Measurements from ENCODE around the gene FRS2. TPM values are rescaled to one million over a fixed set of nuclear protein-coding genes. Genes with fewer than 3 reads are reported as not detected.

The FRS2 gene
- total RNA-seq, 4 donors from 2014 or later, result 16.7 to 48.6 (median 25.3) TPM

DNA sequence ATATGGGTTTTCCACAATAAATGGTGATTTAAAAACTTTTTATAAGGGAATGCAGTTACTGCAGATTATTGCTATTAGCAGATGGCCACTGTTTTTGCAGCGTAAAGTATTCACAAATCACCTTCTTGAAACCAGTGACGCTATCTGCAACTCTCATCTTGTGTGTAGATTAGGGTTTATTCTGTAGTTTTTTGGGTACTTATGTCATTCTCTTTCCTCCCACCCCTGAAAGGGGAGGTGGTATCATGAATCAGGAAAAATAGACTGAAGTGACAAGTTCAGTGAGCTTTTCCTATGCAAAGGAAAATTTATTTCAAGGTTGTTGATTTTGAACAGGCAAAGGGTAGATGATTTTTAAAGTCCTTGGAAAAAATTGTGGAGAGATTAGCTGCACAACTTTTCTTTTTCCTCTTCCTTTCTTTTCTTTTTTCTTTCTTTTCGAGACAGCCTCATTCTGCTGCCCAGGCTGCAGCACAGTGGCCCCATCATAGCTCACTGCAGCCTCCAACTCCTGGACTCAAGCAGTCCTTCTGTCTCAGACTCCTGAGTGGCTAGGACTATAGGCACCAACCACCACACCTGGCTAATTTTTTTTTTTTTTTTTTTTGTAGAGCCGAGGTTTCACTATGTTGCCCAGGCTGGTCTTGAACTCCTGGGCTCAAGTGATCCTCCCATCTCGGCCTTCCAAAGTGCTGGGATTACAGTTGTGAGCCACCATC lies 1.6 kb downstream of the FRS2 start:
- TF ChIP-seq EP300 (IDR thresholded peaks at IDR 0.05; ENCODE audit: low read depth) (no peak), POLR2A (IDR thresholded peaks at IDR 0.05) (no peak), POLR2AphosphoS5 (IDR thresholded peaks at IDR 0.05) (no peak)
- TF ChIP-seq, protein P1, sequence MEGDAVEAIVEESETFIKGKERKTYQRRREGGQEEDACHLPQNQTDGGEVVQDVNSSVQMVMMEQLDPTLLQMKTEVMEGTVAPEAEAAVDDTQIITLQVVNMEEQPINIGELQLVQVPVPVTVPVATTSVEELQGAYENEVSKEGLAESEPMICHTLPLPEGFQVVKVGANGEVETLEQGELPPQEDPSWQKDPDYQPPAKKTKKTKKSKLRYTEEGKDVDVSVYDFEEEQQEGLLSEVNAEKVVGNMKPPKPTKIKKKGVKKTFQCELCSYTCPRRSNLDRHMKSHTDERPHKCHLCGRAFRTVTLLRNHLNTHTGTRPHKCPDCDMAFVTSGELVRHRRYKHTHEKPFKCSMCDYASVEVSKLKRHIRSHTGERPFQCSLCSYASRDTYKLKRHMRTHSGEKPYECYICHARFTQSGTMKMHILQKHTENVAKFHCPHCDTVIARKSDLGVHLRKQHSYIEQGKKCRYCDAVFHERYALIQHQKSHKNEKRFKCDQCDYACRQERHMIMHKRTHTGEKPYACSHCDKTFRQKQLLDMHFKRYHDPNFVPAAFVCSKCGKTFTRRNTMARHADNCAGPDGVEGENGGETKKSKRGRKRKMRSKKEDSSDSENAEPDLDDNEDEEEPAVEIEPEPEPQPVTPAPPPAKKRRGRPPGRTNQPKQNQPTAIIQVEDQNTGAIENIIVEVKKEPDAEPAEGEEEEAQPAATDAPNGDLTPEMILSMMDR (IDR thresholded peaks at IDR 0.05), result no peak
- Histone ChIP-seq H3K27ac (no peak overlapping the region), H3K36me3 (no peaks in the 10 kb centered on the region), H3K27me3 (no peaks in the 10 kb centered on the region), H3K4me1 (peaks cover 16 to 51% (median 31%) of the 10 kb centered on the region in 4 donors), H3K9me3 (no peaks in the 10 kb centered on the region), H3K4me3 (peak overlapping the region in 1 of 4 donors; percentile 99)
- DNase-seq, result no peak
- in situ Hi-C loops (cut with MboI; ENCODE audit: low pct_ligation_motif_present in 1 of 4, low pct_unique_long_range_greater_than_20kb in 1 of 4, low sequenced_read_pairs in 3 of 4) (no loop called here), intact Hi-C loops (cut with DNase I; ENCODE audit: low total_unique reads) (no loop called here)
- 62 to 73% methylated on average over 4 to 5 of the region's 5 CpGs for WGBS, 2 donors (ENCODE audit: low coverage in 1 of 2)

DNA sequence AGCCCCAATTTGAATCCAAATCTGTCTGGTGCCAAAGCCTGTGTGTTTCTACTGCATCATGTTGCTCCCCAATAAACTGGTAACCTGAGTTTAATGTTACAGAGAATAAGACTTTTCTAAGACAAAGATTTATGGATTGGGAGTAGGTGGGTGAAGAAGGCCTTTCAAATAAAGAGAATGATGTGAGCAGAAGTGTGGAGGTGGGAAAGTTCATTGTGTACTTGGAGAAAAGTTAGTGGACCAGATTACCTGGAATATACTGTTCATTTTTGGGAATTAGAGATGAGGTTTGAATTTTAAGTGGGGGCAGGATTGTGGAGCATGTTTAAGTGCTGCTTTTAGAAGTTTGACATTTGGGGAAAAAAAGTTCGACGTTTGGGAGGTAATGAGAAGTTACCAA lies 3.1 kb downstream of the FRS2 start:
- Histone ChIP-seq H3K27me3 (no peaks in the 10 kb centered on the region), H3K9me3 (no peaks in the 10 kb centered on the region), H3K4me1 (peaks cover 16 to 51% (median 31%) of the 10 kb centered on the region in 4 donors), H3K4me3 (no peak overlapping the region), H3K36me3 (no peaks in the 10 kb centered on the region), H3K27ac (no peak overlapping the region)
- intact Hi-C loops (cut with DNase I; ENCODE audit: low total_unique reads) (no loop called here), in situ Hi-C loops (cut with MboI; ENCODE audit: low pct_ligation_motif_present in 1 of 4, low pct_unique_long_range_greater_than_20kb in 1 of 4, low sequenced_read_pairs in 3 of 4) (no loop called here)
- TF ChIP-seq POLR2AphosphoS5 (IDR thresholded peaks at IDR 0.05), result no peak
- no peak for TF ChIP-seq EP300 (IDR thresholded peaks at IDR 0.05; ENCODE audit: low read depth)
- TF ChIP-seq, protein P1 (IDR thresholded peaks at IDR 0.05), result no peak
- no peak for TF ChIP-seq POLR2A (IDR thresholded peaks at IDR 0.05)
- 63 to 81% methylated on average over 2 of the region's 2 CpGs for WGBS, 2 donors (ENCODE audit: low coverage in 1 of 2)
- DNase-seq, result no peak

DNA sequence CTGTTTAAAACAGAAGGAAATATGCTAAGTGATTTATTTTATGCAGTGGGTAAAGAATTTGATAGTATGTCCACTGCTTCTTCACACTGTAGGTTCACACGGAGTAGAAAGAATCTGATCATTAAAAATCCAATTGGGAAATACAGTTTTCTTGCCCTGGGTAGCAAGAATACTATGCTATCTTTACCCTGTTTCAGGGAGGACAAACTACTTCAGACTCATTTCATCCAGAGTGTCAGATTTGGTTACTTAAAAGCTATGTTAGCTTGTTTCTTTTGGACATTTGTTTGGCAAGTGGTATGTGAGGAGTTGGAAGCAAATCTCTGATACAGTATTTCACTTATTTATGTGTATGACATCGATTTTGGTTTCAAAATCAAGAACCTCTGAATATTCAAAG lies 4.3 kb downstream of the FRS2 start:
- in situ Hi-C loops (cut with MboI; ENCODE audit: low pct_ligation_motif_present in 1 of 4, low pct_unique_long_range_greater_than_20kb in 1 of 4, low sequenced_read_pairs in 3 of 4), result no loop called here
- Histone ChIP-seq H3K4me3 (no peak overlapping the region), H3K4me1 (peaks cover 16 to 51% (median 34%) of the 10 kb centered on the region in 4 donors), H3K36me3 (no peaks in the 10 kb centered on the region), H3K27ac (peak overlapping the region in 3 of 4 donors; percentile 45 to 58 (median 58)), H3K27me3 (no peaks in the 10 kb centered on the region), H3K9me3 (no peaks in the 10 kb centered on the region)
- intact Hi-C loops (cut with DNase I; ENCODE audit: low total_unique reads), result no loop called here
- 42 to 53% methylated on average over 2 of the region's 2 CpGs for WGBS, 2 donors (ENCODE audit: low coverage in 1 of 2)
- no peak for DNase-seq
- TF ChIP-seq POLR2A (IDR thresholded peaks at IDR 0.05) (no peak), EP300 (IDR thresholded peaks at IDR 0.05; ENCODE audit: low read depth) (no peak), POLR2AphosphoS5 (IDR thresholded peaks at IDR 0.05) (no peak)
- TF ChIP-seq, protein P1 (IDR thresholded peaks at IDR 0.05), result no peak

DNA sequence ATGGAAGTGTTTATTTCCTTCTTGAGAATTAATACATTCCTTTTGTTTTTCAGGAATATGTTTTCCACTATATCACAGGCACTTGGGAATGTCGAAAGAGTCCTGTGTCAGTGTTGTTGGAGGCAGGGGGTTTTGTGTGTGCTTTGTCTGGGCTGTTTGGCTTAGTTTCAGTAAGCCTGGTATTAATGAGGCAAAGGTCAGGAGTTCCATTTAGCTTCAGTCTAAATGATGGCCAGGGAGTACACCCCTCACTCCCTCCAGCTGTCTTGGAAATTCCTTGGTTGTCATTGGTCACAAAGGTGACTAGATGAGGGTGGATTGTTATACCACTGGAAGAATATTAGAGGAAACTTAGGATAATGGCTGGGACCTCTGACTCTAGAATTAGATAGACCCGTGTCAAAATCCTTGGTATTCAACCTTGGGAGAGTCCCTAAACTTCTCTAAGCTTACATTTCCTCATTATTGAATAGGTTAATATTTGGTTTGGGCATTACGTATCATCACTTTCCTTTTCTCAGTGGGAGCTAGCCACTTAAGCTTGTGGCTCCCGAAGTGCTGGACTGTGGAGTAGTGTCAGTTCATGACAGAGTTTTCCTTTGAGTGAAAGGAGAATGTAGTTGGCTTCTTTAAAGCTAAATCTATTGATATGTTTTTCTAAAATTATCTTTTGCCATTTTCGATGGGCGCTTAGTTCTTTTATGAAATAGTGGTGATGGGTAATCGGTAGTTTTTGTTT lies 5.2 kb downstream of the FRS2 start:
- intact Hi-C loops (cut with DNase I; ENCODE audit: low total_unique reads), result no loop called here
- H3K27me3 ChIP-seq, result no peaks in the 10 kb centered on the region

More for the DNA sequence above, 5.2 kb downstream of the FRS2 start:
- Histone ChIP-seq H3K9me3 (no peaks in the 10 kb centered on the region), H3K4me1 (peaks cover 16 to 54% (median 34%) of the 10 kb centered on the region in 4 donors), H3K4me3 (no peak overlapping the region), H3K36me3 (no peaks in the 10 kb centered on the region), H3K27ac (peak overlapping the region; percentile 32 to 58 (median 52))
- TF ChIP-seq POLR2A (IDR thresholded peaks at IDR 0.05) (no peak), EP300 (IDR thresholded peaks at IDR 0.05; ENCODE audit: low read depth) (no peak), POLR2AphosphoS5 (IDR thresholded peaks at IDR 0.05) (no peak)
- TF ChIP-seq, protein P1 (IDR thresholded peaks at IDR 0.05), result no peak
- 64 to 79% methylated on average over 6 to 7 of the region's 7 CpGs for WGBS, 2 donors (ENCODE audit: low coverage in 1 of 2)
- in situ Hi-C loops (cut with MboI; ENCODE audit: low pct_ligation_motif_present in 1 of 4, low pct_unique_long_range_greater_than_20kb in 1 of 4, low sequenced_read_pairs in 3 of 4), result no loop called here
- DNase-seq, result no peak
